Loucy (cell line): ENCODE results near the gene BMP3.
A peak's percentile ranks its signal among the peaks of the same experiment; 100 is the strongest.

Source experiments
- H2AFZ ChIP-seq: fragments of 200-600 bp; sonication (generic); 2 replicates; pipeline ENCODE4 v1.6.0; 2016; ENCODE audit warnings: antibody characterized with exemption, mild to moderate bottlenecking, low read length, moderate library complexity
- H3F3A ChIP-seq: fragments of 200-600 bp; 2 replicates; pipeline ENCODE4 v1.6.0; 2016; ENCODE audit warnings: antibody characterized with exemption, low read depth, mild to moderate bottlenecking
- H3K27me3 ChIP-seq: fragments of 200-600 bp; sonication (generic); 2 replicates; pipeline ENCODE4 v1.6.1; 2014; ENCODE audit warnings: low read length, mild to moderate bottlenecking; ENCODE audit not compliant: insufficient read depth, poor library complexity, severe bottlenecking
- H3K36me3 ChIP-seq: fragments of 200-600 bp; sonication (generic); 2 replicates; pipeline ENCODE4 v1.6.1; 2016; ENCODE audit warnings: low read length; ENCODE audit not compliant: insufficient read depth
- H3K4me1 ChIP-seq: fragments of 200-600 bp; sonication (generic); 2 replicates; pipeline ENCODE4 v1.5.1; 2014; ENCODE audit warnings: low read length, mild to moderate bottlenecking; ENCODE audit not compliant: insufficient read depth, poor library complexity, severe bottlenecking
- H3K4me2 ChIP-seq: fragments of 200-600 bp; sonication (generic); 2 replicates; pipeline ENCODE4 v1.6.0; 2014; ENCODE audit warnings: antibody characterized with exemption, low read length, low read depth, mild to moderate bottlenecking; ENCODE audit not compliant: poor library complexity, severe bottlenecking
- H3K4me3 ChIP-seq: fragments of 200-600 bp; sonication (generic); 2 replicates; pipeline ENCODE4 v1.5.1; 2014; ENCODE audit warnings: low read length, mild to moderate bottlenecking, mixed read lengths; ENCODE audit not compliant: poor library complexity, severe bottlenecking
- H3K79me2 ChIP-seq: fragments of 200-600 bp; sonication (generic); 2 replicates; pipeline ENCODE4 v1.6.1; 2014; ENCODE audit warnings: low read length; ENCODE audit not compliant: insufficient read depth
- H3K9ac ChIP-seq: fragments of 200-600 bp; sonication (generic); 2 replicates; pipeline ENCODE4 v1.6.0; 2014; ENCODE audit warnings: mild to moderate bottlenecking, low read depth, low read length, moderate library complexity; ENCODE audit not compliant: poor library complexity, severe bottlenecking
- H3K9me2 ChIP-seq: fragments of 200-600 bp; sonication (generic); replicated peaks from 2 replicates; pipeline ENCODE4 v1.6.1; 2016; ENCODE audit warnings: low read depth, low read length, mixed read lengths
- H3K9me3 ChIP-seq: fragments of 200-600 bp; sonication (generic); 2 replicates; pipeline ENCODE4 v1.6.1; 2014; ENCODE audit warnings: mild to moderate bottlenecking, antibody characterized with exemption, low read length, low read depth; ENCODE audit not compliant: insufficient read depth
- H4K20me1 ChIP-seq: fragments of 200-600 bp; sonication (generic); 2 replicates; pipeline ENCODE4 v1.6.0; 2014; ENCODE audit warnings: antibody characterized with exemption, low read length, mild to moderate bottlenecking; ENCODE audit not compliant: insufficient read depth, poor library complexity, severe bottlenecking
- EZH2phosphoT487 ChIP-seq: fragments of 200-600 bp; IDR thresholded peaks from 2 replicates; pipeline ENCODE4 v1.6.1; 2018; ENCODE audit warnings: antibody characterized with exemption, mild to moderate bottlenecking, moderate library complexity, borderline replicate concordance
- TF ChIP-seq, protein P1 (sequence below): fragments of 200-600 bp; sonication (generic); conservative IDR thresholded peaks from 2 replicates; pipeline ENCODE4 v1.5.1; 2014; ENCODE audit warnings: mild to moderate bottlenecking, antibody characterized with exemption, low read length

BMP3 gene

DNA sequence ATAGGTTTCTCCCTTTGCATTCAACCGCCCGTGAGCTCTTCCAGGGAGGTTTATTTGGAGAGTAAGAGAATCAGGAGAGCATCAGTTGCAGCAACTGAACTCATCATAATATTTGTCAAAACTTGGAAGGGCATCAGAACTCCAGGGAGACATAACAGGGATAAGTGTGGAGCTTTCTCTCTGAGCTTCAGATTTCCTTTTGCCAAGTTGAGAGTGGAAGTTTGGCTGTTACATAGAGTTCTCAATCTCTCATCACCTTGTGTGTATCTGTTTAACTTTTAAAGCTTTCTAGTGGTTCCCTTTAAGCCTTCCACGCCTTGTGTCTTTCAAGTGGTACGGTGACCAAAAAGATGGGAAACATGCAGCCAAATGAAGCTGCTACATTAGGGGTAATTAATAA, 18.8 kb downstream of the BMP3 start:
- Histone ChIP-seq H3K4me3 (no peak overlapping the region), H3K36me3 (no peaks in the 10 kb centered on the region), H3K4me1 (no peaks in the 10 kb centered on the region), H3K9me3 (no peaks in the 10 kb centered on the region), H3K79me2 (no peaks in the 10 kb centered on the region), H3K27me3 (no peaks in the 10 kb centered on the region), H3K4me2 (no peak overlapping the region), H2AFZ (no peak overlapping the region), H3K9ac (no peak overlapping the region), H3F3A (no peaks in the 10 kb centered on the region), H4K20me1 (no peaks in the 10 kb centered on the region), H3K9me2 (no peaks in the 10 kb centered on the region)
- TF ChIP-seq, protein P1, sequence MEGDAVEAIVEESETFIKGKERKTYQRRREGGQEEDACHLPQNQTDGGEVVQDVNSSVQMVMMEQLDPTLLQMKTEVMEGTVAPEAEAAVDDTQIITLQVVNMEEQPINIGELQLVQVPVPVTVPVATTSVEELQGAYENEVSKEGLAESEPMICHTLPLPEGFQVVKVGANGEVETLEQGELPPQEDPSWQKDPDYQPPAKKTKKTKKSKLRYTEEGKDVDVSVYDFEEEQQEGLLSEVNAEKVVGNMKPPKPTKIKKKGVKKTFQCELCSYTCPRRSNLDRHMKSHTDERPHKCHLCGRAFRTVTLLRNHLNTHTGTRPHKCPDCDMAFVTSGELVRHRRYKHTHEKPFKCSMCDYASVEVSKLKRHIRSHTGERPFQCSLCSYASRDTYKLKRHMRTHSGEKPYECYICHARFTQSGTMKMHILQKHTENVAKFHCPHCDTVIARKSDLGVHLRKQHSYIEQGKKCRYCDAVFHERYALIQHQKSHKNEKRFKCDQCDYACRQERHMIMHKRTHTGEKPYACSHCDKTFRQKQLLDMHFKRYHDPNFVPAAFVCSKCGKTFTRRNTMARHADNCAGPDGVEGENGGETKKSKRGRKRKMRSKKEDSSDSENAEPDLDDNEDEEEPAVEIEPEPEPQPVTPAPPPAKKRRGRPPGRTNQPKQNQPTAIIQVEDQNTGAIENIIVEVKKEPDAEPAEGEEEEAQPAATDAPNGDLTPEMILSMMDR: no peak
- TF ChIP-seq EZH2phosphoT487: no peak

DNA sequence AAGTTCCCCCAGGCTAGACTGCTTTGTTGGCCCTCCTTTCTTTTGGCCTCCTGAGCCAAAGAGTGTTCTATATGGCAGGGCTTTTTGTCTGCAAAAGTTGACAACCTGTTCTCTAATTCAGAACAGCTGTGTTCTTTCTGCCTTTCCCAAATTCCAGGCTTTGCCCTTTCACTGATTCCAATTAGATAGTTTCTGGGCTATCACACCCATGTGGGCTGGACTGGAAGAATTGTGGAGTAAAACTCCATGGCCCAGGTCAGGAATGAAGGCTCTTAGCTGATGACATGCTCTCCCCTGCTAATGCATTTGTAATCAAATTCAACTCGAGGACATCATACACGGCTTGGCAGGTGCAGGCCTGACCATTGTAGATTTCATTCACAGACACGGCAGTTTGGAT, 19.4 kb downstream of the BMP3 start:
- H2AFZ ChIP-seq: no peak overlapping the region
- H3K4me3 ChIP-seq: no peak overlapping the region
- no peaks in the 10 kb centered on the region for H3K79me2 ChIP-seq
- no peaks in the 10 kb centered on the region for H4K20me1 ChIP-seq
- H3K4me2 ChIP-seq: no peak overlapping the region
- H3K9me3 ChIP-seq: no peaks in the 10 kb centered on the region
- H3K9me2 ChIP-seq: no peaks in the 10 kb centered on the region
- no peaks in the 10 kb centered on the region for H3K36me3 ChIP-seq
- H3K27me3 ChIP-seq: no peaks in the 10 kb centered on the region
- no peak overlapping the region for H3K9ac ChIP-seq
- H3F3A ChIP-seq: no peaks in the 10 kb centered on the region
- H3K4me1 ChIP-seq: no peaks in the 10 kb centered on the region
- TF ChIP-seq EZH2phosphoT487: no peak
- TF ChIP-seq, protein P1: no peak

DNA sequence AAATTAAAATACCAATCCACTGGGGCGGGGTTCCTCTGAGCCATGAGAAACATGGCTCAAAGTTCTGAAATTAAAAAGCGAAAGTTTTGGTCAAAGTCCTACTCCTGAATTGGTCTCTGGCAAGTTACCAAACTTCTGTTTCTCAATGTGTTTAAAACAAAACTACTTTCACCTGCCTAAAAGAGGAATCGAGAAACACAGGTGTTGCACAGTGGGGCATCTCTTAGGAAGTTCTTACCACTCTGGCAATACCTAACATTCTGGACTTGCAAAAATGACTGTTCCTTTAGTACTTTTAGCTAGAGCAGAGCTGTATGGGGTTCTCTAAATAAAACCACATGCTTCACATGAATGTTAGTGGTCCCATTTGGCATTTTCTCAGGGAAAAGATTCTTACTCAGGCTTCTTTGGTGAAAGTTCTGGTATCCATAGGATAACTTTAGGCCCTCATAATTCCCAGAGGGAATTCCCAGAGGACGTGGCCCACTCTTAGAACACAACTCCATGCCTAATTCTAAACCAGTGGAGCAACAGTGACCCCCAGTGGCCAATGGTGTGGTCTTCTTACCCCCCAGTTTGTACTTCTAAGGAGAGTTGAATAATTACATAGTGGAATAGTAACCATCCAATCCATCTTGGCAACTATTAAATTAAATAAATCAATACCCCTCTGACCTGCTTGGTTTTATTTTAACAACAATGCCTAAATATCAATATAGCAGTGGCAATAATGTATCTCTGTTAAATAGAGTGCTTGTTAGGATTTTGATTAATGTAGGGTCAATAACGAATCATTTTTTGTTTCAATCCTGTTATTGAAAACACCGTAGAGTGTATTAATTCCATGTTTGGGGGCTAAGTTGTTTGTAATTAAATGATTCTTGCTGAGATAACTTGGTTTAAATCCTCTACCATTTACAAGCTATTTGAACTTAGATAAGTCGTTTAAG, 21.9 kb downstream of the BMP3 start:
- Histone ChIP-seq H3K36me3 (no peaks in the 10 kb centered on the region), H3K27me3 (no peaks in the 10 kb centered on the region), H3K4me1 (no peaks in the 10 kb centered on the region), H3K4me3 (no peak overlapping the region), H3F3A (no peaks in the 10 kb centered on the region), H3K9ac (no peak overlapping the region), H3K9me2 (no peaks in the 10 kb centered on the region), H4K20me1 (no peaks in the 10 kb centered on the region), H3K9me3 (no peaks in the 10 kb centered on the region), H3K79me2 (no peaks in the 10 kb centered on the region), H2AFZ (0 out of 2 replicates have a peak overlapping the region, but pooled peaks have one; percentile 27), H3K4me2 (no peak overlapping the region)
- no peak for TF ChIP-seq EZH2phosphoT487
- TF ChIP-seq, protein P1: peak; percentile 98
